ENCODE measurements around the gene DNPH1. TPM values are rescaled to one million over a fixed set of nuclear protein-coding genes. Genes with fewer than 3 reads are reported as not detected.

DNPH1 gene
- total and polyA plus RNA-seq, 9 of the 15 experiments (the other 6 are each of a cell fraction or from before 2014, with no cell fraction given): 7.3 to 300 (median 68.7) TPM

DNA sequence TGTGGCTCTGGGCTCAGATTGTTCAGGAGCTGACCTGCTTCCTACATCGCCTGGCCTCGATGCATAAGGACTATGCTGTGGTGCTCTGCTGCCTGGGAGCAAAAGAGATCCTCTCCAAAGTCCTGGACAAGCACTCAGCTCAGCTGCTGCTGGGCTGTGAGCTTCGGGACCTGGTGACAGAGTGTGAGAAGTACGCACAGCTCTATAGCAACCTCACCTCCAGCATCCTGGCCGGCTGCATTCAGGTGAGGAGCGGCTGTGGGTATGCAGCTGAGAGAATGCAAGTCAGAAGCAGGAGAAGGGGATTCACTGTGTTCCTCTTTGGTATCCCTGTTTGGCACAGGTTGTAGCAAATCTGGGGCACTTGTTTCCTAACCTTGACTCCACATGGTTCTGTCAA, 29.4 kb downstream of the DNPH1 start (continued):
- TF ChIP-seq, protein P1, sequence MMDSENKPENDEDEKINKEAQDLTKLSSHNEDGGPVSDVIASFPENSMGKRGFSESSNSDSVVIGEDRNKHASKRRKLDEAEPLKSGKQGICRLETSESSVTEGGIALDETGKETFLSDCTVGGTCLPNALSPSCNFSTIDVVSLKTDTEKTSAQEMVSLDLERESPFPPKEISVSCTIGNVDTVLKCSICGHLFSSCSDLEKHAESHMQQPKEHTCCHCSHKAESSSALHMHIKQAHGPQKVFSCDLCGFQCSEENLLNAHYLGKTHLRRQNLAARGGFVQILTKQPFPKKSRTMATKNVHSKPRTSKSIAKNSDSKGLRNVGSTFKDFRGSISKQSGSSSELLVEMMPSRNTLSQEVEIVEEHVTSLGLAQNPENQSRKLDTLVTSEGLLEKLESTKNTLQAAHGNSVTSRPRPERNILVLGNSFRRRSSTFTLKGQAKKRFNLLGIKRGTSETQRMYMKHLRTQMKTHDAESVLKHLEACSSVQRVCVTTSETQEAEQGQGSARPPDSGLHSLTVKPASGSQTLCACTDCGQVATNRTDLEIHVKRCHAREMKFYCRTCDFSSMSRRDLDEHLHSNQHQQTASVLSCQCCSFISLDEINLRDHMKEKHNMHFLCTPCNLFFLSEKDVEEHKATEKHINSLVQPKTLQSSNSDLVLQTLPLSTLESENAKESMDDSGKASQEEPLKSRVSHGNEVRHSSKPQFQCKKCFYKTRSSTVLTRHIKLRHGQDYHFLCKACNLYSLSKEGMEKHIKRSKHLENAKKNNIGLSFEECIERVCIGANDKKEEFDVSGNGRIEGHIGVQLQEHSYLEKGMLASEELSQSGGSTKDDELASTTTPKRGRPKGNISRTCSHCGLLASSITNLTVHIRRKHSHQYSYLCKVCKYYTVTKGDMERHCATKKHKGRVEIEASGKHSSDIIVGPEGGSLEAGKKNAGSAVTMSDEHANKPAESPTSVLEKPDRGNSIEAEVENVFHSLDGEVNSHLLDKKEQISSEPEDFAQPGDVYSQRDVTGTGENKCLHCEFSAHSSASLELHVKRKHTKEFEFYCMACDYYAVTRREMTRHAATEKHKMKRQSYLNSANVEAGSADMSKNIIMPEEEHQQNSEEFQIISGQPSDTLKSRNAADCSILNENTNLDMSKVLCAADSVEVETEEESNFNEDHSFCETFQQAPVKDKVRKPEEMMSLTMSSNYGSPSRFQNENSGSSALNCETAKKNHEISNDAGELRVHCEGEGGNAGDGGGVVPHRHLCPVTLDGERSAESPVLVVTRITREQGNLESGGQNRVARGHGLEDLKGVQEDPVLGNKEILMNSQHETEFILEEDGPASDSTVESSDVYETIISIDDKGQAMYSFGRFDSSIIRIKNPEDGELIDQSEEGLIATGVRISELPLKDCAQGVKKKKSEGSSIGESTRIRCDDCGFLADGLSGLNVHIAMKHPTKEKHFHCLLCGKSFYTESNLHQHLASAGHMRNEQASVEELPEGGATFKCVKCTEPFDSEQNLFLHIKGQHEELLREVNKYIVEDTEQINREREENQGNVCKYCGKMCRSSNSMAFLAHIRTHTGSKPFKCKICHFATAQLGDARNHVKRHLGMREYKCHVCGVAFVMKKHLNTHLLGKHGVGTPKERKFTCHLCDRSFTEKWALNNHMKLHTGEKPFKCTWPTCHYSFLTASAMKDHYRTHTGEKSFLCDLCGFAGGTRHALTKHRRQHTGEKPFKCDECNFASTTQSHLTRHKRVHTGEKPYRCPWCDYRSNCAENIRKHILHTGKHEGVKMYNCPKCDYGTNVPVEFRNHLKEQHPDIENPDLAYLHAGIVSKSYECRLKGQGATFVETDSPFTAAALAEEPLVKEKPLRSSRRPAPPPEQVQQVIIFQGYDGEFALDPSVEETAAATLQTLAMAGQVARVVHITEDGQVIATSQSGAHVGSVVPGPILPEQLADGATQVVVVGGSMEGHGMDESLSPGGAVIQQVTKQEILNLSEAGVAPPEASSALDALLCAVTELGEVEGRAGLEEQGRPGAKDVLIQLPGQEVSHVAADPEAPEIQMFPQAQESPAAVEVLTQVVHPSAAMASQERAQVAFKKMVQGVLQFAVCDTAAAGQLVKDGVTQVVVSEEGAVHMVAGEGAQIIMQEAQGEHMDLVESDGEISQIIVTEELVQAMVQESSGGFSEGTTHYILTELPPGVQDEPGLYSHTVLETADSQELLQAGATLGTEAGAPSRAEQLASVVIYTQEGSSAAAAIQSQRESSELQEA (IDR thresholded peaks at IDR 0.05; ENCODE audit: low read depth): no peak
- TF ChIP-seq, protein P2, sequence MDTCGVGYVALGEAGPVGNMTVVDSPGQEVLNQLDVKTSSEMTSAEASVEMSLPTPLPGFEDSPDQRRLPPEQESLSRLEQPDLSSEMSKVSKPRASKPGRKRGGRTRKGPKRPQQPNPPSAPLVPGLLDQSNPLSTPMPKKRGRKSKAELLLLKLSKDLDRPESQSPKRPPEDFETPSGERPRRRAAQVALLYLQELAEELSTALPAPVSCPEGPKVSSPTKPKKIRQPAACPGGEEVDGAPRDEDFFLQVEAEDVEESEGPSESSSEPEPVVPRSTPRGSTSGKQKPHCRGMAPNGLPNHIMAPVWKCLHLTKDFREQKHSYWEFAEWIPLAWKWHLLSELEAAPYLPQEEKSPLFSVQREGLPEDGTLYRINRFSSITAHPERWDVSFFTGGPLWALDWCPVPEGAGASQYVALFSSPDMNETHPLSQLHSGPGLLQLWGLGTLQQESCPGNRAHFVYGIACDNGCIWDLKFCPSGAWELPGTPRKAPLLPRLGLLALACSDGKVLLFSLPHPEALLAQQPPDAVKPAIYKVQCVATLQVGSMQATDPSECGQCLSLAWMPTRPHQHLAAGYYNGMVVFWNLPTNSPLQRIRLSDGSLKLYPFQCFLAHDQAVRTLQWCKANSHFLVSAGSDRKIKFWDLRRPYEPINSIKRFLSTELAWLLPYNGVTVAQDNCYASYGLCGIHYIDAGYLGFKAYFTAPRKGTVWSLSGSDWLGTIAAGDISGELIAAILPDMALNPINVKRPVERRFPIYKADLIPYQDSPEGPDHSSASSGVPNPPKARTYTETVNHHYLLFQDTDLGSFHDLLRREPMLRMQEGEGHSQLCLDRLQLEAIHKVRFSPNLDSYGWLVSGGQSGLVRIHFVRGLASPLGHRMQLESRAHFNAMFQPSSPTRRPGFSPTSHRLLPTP (IDR thresholded peaks at IDR 0.05; ENCODE audit: borderline replicate concordance, extremely low read depth, insufficient read length): no peak
